ENCODE results near the gene DCLK2. TPM values are rescaled to one million over a fixed set of nuclear protein-coding genes. Genes with fewer than 3 reads are reported as not detected.

The DCLK2 gene
- total RNA-seq, 2 experiments from 2014 or later = not detected

- ATAC-seq (ENCODE audit: low read depth) = no peak
- Mint-ChIP-seq H3K4me3 (no peak overlapping the region), H3K27me3 (no peaks in the 10 kb centered on the region), H3K36me3 (no peaks in the 10 kb centered on the region), H3K27ac (no peak overlapping the region), H3K9me3 (peaks cover 2% of the 10 kb centered on the region), H3K4me1 (no peaks in the 10 kb centered on the region)
- POLR2A ChIA-PET = no interaction called here
- no peak for DNase-seq
Measured at GRCh38 chr4:150114641-150115040, 36.4 kb downstream of the DCLK2 start.

- H3K27ac Mint-ChIP-seq = no peak overlapping the region
- ATAC-seq (ENCODE audit: low read depth) (no peak), DNase-seq (no peak)
- POLR2A ChIA-PET = no interaction called here
- H3K9me3 Mint-ChIP-seq = peaks cover 2% of the 10 kb centered on the region
- no peak overlapping the region for H3K4me3 Mint-ChIP-seq
- H3K36me3 Mint-ChIP-seq = no peaks in the 10 kb centered on the region
- no peaks in the 10 kb centered on the region for H3K27me3 Mint-ChIP-seq
- no peaks in the 10 kb centered on the region for H3K4me1 Mint-ChIP-seq
Measured at GRCh38 chr4:150115851-150116250, 37.6 kb downstream of the DCLK2 start.

DNA sequence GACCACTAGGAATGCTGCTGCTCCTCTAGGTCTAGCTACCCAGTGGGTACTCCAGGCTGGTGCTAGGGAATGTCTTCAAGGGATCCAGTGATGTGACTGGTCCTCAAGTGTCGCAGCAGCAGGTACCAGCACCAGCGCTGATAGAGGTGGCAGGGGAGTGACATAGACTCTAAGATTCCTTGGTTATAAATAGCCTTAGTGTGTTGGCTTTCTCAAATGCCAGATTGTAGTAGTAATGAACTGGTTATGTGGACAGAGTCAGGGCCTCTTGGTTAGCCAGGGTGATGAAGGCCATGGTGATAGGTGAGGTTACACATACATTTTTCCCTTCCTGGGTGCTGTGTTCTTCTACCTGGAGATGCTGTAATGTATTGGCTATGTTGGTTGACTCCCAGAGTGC is 38.3 kb downstream of the DCLK2 start:
- POLR2A ChIA-PET = interaction anchor here (0.6 kb wide), 1 partner anchor 1010 kb away, joined by 4 read pairs; no protein-coding TSS in a partner anchor

DNA sequence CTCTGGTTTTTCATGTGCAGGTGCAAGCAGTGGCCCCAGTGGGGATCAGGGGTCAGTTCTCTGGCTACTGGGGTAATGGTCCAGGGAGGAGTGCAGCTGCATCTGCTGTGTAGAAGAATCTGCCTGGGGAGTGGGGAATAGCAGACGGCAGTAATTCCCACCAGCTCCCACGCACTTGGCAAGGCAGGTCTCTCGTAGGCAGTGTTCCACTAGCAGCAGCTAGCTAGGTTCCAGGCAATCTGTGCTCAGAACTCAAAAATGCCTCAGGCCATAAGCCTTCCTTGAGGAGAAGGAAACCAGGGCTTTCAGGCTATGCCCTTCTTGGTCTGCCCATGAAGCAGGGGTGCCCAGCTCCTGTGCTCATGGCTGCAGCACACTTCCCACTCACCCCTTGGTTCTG is 38.8 kb downstream of the DCLK2 start:
- H3K4me3 Mint-ChIP-seq = no peak overlapping the region
- peaks cover 3% of the 10 kb centered on the region for H3K27me3 Mint-ChIP-seq
- no peak overlapping the region for H3K27ac Mint-ChIP-seq
- peaks cover 4% of the 10 kb centered on the region for H3K9me3 Mint-ChIP-seq
- DNase-seq (no peak), ATAC-seq (ENCODE audit: low read depth) (no peak)
- H3K36me3 Mint-ChIP-seq = no peaks in the 10 kb centered on the region
- H3K4me1 Mint-ChIP-seq = no peaks in the 10 kb centered on the region
- POLR2A ChIA-PET = interaction anchor here (0.6 kb wide), 1 partner anchor 1010 kb away, joined by 4 read pairs; no protein-coding TSS in a partner anchor

More for the DNA sequence above, 38.3 kb downstream of the DCLK2 start:
- Mint-ChIP-seq H3K27ac (no peak overlapping the region), H3K36me3 (no peaks in the 10 kb centered on the region), H3K4me3 (no peak overlapping the region), H3K27me3 (peaks cover under 1% of the 10 kb centered on the region), H3K4me1 (no peaks in the 10 kb centered on the region), H3K9me3 (peaks cover 3% of the 10 kb centered on the region)
- DNase-seq (no peak), ATAC-seq (ENCODE audit: low read depth) (no peak)

GRCh38 chr4:150117629-150118028 is 39.4 kb downstream of the DCLK2 start:
- no peaks in the 10 kb centered on the region for H3K36me3 Mint-ChIP-seq
- H3K27me3 Mint-ChIP-seq = peaks cover 3% of the 10 kb centered on the region
- ATAC-seq (ENCODE audit: low read depth) (no peak), DNase-seq (no peak)
- H3K4me1 Mint-ChIP-seq = no peaks in the 10 kb centered on the region
- POLR2A ChIA-PET = no interaction called here
- no peak overlapping the region for H3K27ac Mint-ChIP-seq
- H3K4me3 Mint-ChIP-seq = no peak overlapping the region
- H3K9me3 Mint-ChIP-seq = peaks cover 6% of the 10 kb centered on the region

GRCh38 chr4:150119492-150119891 is 41.2 kb downstream of the DCLK2 start:
- H3K27me3 Mint-ChIP-seq = peaks cover 3% of the 10 kb centered on the region
- no peaks in the 10 kb centered on the region for H3K4me1 Mint-ChIP-seq
- ATAC-seq (ENCODE audit: low read depth) = no peak
- POLR2A ChIA-PET = no interaction called here
- no peak overlapping the region for H3K4me3 Mint-ChIP-seq
- peaks cover 6% of the 10 kb centered on the region for H3K9me3 Mint-ChIP-seq
- no peak overlapping the region for H3K27ac Mint-ChIP-seq
- DNase-seq = no peak
- H3K36me3 Mint-ChIP-seq = no peaks in the 10 kb centered on the region

- Mint-ChIP-seq H3K4me3 (no peak overlapping the region), H3K27ac (no peak overlapping the region), H3K27me3 (peaks cover 3% of the 10 kb centered on the region), H3K36me3 (no peaks in the 10 kb centered on the region), H3K4me1 (no peaks in the 10 kb centered on the region), H3K9me3 (peaks cover 4% of the 10 kb centered on the region)
- no peak for DNase-seq
- POLR2A ChIA-PET = no interaction called here
- no peak for ATAC-seq (ENCODE audit: low read depth)
Measured at GRCh38 chr4:150123087-150123486, 44.8 kb downstream of the DCLK2 start.

DNA sequence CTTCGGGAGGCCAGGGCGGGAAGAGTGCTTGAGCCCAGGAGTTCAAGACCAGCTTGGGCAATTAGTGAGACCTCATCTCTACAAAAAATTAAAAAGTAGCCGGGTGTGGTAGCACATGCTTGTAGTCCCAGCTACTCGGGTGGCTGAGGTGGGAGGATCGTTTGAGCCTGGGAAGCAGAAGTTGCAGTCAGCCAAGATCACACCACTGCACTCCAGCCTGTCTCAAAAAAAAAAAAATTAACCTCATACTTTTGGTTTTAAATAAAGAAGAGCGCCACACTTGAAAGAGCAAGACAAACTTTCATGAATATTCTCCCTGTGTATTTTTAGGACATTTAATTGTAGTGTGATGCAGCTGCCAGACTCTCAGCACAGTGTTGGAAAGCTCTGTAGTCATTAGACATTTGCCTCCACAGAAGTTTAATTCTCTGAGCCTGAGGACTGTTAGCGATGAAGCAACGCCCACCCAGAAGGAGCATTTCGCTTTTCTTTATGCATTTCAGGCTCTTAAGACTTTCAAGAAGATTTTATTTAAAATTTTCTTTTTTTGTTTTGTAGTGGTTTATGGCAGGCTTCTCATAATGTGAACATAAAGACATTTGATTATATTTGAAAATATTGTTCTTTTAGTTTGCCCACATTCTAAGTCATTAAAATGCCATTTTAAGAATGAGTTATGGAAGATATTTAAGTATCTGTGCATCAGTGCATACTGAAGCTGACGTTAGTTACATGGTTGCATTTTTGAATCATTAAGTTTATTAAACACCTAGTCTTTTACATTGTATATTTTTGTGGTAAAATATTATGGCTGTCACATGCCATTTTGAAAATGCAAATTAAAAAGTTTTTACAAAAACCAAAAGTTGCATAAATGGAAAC is 45.8 kb downstream of the DCLK2 start:
- Mint-ChIP-seq H3K4me1 (no peaks in the 10 kb centered on the region), H3K4me3 (no peak overlapping the region), H3K27me3 (peaks cover 3% of the 10 kb centered on the region), H3K9me3 (peaks cover 4% of the 10 kb centered on the region), H3K27ac (no peak overlapping the region), H3K36me3 (no peaks in the 10 kb centered on the region)
- POLR2A ChIA-PET = no interaction called here
- ATAC-seq (ENCODE audit: low read depth) (no peak), DNase-seq (no peak)

DNA sequence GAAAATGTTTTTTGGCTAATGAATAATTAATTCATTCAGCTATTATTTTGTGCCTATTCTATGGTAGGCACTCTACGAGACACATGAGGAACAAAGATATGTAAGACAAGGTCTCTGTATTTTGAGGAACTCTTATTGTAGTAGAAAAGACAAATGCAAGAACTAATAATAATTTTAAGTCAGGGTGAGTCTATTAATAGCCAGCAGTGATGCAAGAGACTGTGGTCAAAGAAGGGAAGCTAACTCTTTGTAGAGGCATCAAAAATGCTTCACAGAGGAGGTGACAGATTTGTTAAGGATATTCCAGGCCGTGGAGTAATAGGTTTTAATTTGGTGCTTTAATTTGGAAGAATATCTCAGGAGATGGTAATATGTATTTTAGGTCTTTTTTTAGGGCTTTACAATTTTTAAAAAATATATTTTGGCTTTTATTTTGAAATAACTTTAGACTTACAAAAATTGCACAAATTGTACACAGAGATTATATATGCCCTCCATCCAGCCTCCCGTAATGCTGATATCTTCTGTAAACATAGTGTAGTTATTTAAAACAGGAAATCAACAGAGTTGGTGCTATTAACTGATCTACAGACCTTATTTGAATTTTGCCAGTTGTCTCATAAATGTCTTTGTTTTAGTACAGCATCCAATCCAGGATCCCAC is 48.1 kb downstream of the DCLK2 start:
- no peaks in the 10 kb centered on the region for H3K36me3 Mint-ChIP-seq
- ATAC-seq (ENCODE audit: low read depth) (no peak), DNase-seq (no peak)
- H3K4me3 Mint-ChIP-seq = no peak overlapping the region
- POLR2A ChIA-PET = no interaction called here
- no peak overlapping the region for H3K27ac Mint-ChIP-seq
- H3K27me3 Mint-ChIP-seq = peaks cover 3% of the 10 kb centered on the region
- H3K4me1 Mint-ChIP-seq = no peaks in the 10 kb centered on the region
- H3K9me3 Mint-ChIP-seq = peaks cover 4% of the 10 kb centered on the region

GRCh38 chr4:150126864-150127203 is 48.6 kb downstream of the DCLK2 start:
- Mint-ChIP-seq H3K4me1 (no peaks in the 10 kb centered on the region), H3K9me3 (peaks cover 2% of the 10 kb centered on the region), H3K36me3 (no peaks in the 10 kb centered on the region), H3K4me3 (no peak overlapping the region), H3K27ac (no peak overlapping the region), H3K27me3 (no peaks in the 10 kb centered on the region)
- ATAC-seq (ENCODE audit: low read depth) (no peak), DNase-seq (no peak)
- POLR2A ChIA-PET = no interaction called here

GRCh38 chr4:150127757-150128156 is 49.5 kb downstream of the DCLK2 start:
- Mint-ChIP-seq H3K27me3 (no peaks in the 10 kb centered on the region), H3K27ac (no peak overlapping the region), H3K4me1 (no peaks in the 10 kb centered on the region), H3K36me3 (no peaks in the 10 kb centered on the region), H3K4me3 (no peak overlapping the region), H3K9me3 (no peaks in the 10 kb centered on the region)
- ATAC-seq (ENCODE audit: low read depth) (no peak), DNase-seq (no peak)
- POLR2A ChIA-PET = no interaction called here

- ATAC-seq (ENCODE audit: low read depth) = no peak
- Mint-ChIP-seq H3K9me3 (no peaks in the 10 kb centered on the region), H3K27ac (no peak overlapping the region), H3K36me3 (no peaks in the 10 kb centered on the region), H3K27me3 (no peaks in the 10 kb centered on the region), H3K4me1 (no peaks in the 10 kb centered on the region), H3K4me3 (no peak overlapping the region)
- no peak for DNase-seq
- POLR2A ChIA-PET = no interaction called here
Measured at GRCh38 chr4:150130933-150131332, 52.7 kb downstream of the DCLK2 start.

DNA sequence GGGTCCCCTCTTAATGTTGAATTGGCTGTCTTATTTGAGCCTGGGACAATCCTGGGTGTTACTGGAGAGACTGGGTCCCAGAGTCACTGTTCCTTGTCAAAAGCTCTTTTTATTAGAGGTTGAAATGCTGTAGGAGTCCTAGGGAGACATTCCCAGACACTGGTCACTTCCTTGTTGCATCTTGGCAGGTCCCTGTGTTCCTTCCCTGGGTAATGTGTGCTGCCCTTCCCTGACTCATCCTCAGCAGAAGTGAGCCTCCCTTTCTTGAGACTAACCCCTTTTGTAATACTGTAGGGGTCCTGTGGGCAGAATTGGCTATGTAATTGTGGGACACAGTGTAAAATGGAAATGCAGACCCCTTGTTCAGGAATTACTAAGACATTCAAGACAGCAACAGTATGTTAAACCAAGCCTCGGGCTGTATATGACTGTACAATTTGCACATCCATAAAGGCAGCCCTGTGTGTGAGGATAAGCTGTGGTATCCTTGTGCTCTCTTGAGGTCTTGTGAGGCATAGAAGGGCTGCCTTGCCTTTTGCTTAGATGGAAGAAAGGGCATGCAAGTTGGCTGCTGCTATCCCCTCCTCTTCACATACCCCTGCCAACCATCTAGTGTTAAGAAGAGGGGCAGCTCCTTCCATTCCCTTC is 53.5 kb downstream of the DCLK2 start:
- ATAC-seq (ENCODE audit: low read depth) (no peak), DNase-seq (no peak)
- no peak overlapping the region for H3K4me3 Mint-ChIP-seq
- H3K27me3 Mint-ChIP-seq = no peaks in the 10 kb centered on the region
- no peaks in the 10 kb centered on the region for H3K4me1 Mint-ChIP-seq
- POLR2A ChIA-PET = no interaction called here
- H3K9me3 Mint-ChIP-seq = no peaks in the 10 kb centered on the region
- no peaks in the 10 kb centered on the region for H3K36me3 Mint-ChIP-seq
- no peak overlapping the region for H3K27ac Mint-ChIP-seq

GRCh38 chr4:150133605-150134004 is 55.4 kb downstream of the DCLK2 start:
- Mint-ChIP-seq H3K4me3 (no peak overlapping the region), H3K9me3 (no peaks in the 10 kb centered on the region), H3K36me3 (no peaks in the 10 kb centered on the region), H3K27ac (no peak overlapping the region), H3K4me1 (no peaks in the 10 kb centered on the region), H3K27me3 (no peaks in the 10 kb centered on the region)
- no peak for ATAC-seq (ENCODE audit: low read depth)
- no peak for DNase-seq
- POLR2A ChIA-PET = no interaction called here

Measured in activated naive CD8-positive, alpha-beta T cell treated with anti-CD3 and anti-CD28 coated beads, Interleukin-2, amount 10 ng/mL, durations not matched to agents 7 days and 5 days (primary cell).